Measurements from ENCODE around the gene PLD4.
"Not testable (repeated sequence)": the region's sequence is repeated elsewhere in the genome, so short reads cannot be mapped to it uniquely, and the experiment has no call there.

The PLD4 gene

GRCh38 chr14:104898870-104899510 lies 25.7 kb upstream of the PLD4 start:
- no peak for DNase-seq (ENCODE audit: low read depth)

GRCh38 chr14:104899781-104900180 lies 24.9 kb upstream of the PLD4 start:
- DNase-seq (ENCODE audit: low read depth), result no peak

GRCh38 chr14:104900639-104901512 lies 23.8 kb upstream of the PLD4 start:
- no peak for DNase-seq (ENCODE audit: low read depth)

- DNase-seq (ENCODE audit: low read depth), result no peak
These were observed 20.7 kb upstream of the PLD4 start for GRCh38 chr14:104903990-104904389.

GRCh38 chr14:104904650-104905578 lies 19.8 kb upstream of the PLD4 start:
- DNase-seq (ENCODE audit: low read depth), result not testable (repeated sequence)

GRCh38 chr14:104905579-104905933 lies 19.1 kb upstream of the PLD4 start:
- not testable (repeated sequence) for DNase-seq (ENCODE audit: low read depth)

- DNase-seq (ENCODE audit: low read depth), result no peak
These were observed 16.4 kb upstream of the PLD4 start for GRCh38 chr14:104908303-104908702.

- no peak for DNase-seq (ENCODE audit: low read depth)
These were observed 12.6 kb upstream of the PLD4 start for GRCh38 chr14:104912053-104912452.

GRCh38 chr14:104913435-104913834 lies 11.2 kb upstream of the PLD4 start:
- no peak for DNase-seq (ENCODE audit: low read depth)

- DNase-seq (ENCODE audit: low read depth), result no peak
These were observed 7.6 kb upstream of the PLD4 start for GRCh38 chr14:104917116-104917515.

GRCh38 chr14:104917993-104918392 lies 6.7 kb upstream of the PLD4 start:
- no peak for DNase-seq (ENCODE audit: low read depth)

GRCh38 chr14:104919152-104919992 lies 5.3 kb upstream of the PLD4 start:
- not testable (repeated sequence) for DNase-seq (ENCODE audit: low read depth)

- no peak for DNase-seq (ENCODE audit: low read depth)
These were observed 4.7 kb upstream of the PLD4 start for GRCh38 chr14:104919993-104920315.

GRCh38 chr14:104923640-104924420 lies 849 bp upstream of the PLD4 start:
- DNase-seq (ENCODE audit: low read depth), result no peak

- DNase-seq (ENCODE audit: low read depth), result no peak
These were observed 655 bp downstream of the PLD4 start for GRCh38 chr14:104925214-104925854.

GRCh38 chr14:104925855-104926609 lies 1.4 kb downstream of the PLD4 start:
- no peak for DNase-seq (ENCODE audit: low read depth)

- no peak for DNase-seq (ENCODE audit: low read depth)
These were observed 2.1 kb downstream of the PLD4 start for GRCh38 chr14:104926619-104927431.

GRCh38 chr14:104927432-104927816 lies 2.7 kb downstream of the PLD4 start:
- no peak for DNase-seq (ENCODE audit: low read depth)

GRCh38 chr14:104927901-104928300 lies 3.2 kb downstream of the PLD4 start:
- no peak for DNase-seq (ENCODE audit: low read depth)
